Mucosa of descending colon (tissue), 3 donors: Measurements from ENCODE around the gene C2CD3. TPM values are rescaled to one million over a fixed set of nuclear protein-coding genes. Genes with fewer than 3 reads are reported as not detected.

Experiments used
- ATAC-seq: fragments of 200-7000 bp; cut with Tn5 transposase; one replicate; pipeline ENCODE4 v1.9.1; 2020; ENCODE audit warnings: mild to moderate bottlenecking, moderate library complexity
- DNase-seq, 3 donors: peaks; one replicate each; pipeline ENCODE4 v3.0.0-alpha.2; 2020
- H3K36me3 ChIP-seq: fragments of 200-600 bp; one replicate; pipeline ENCODE4 v1.8.0; 2021; ENCODE audit warnings: low read depth, mild to moderate bottlenecking
- H3K4me1 ChIP-seq: fragments of 200-600 bp; one replicate; pipeline ENCODE4 v1.8.0; 2021; ENCODE audit warnings: low read depth, mild to moderate bottlenecking
- H3K4me3 ChIP-seq: fragments of 200-600 bp; one replicate; pipeline ENCODE4 v1.8.0; 2021; ENCODE audit warnings: mild to moderate bottlenecking
- H3K9me3 ChIP-seq: fragments of 200-600 bp; one replicate; pipeline ENCODE4 v1.8.0; 2021; ENCODE audit warnings: mild to moderate bottlenecking
- intact Hi-C, 2 donors: fragments of 100-400 bp; cut with DNase I in 1 of 2; cut with micrococcal nuclease in 1 of 2; formaldehyde crosslinking; loops; one replicate each; pipeline versions ENCODE4 v1.11.0 to v1.11.1; 2022; cut with DNase I, micrococcal nuclease
- total RNA-seq, 3 donors: library from RNA; stranded (reverse); fragmentation: NEBNext Ultra II Directional in 2 of 3; extraction: Animal tissue kit (Norgen Biotek cat#: 25700) in 2 of 3; gene quantifications; one replicate each; pipeline versions ENCODE4 v1.2.1 to v1.2.4, GENCODE V29; 2021 to 2023
- TF ChIP-seq, protein P1 (sequence below): fragments of 200-600 bp; IDR thresholded peaks from one replicate; pipeline ENCODE4 v1.8.0; 2022; ENCODE audit warnings: antibody characterized with exemption, mild to moderate bottlenecking
- donor health status: DM: no; HTN: no; CAD: no; lungs with moderate emphysema.
- donor health status: DM: no; HTN: no; CAD: no.
- donor health status: DM: no; HTN: yes; CAD: no.

The C2CD3 gene
- total RNA-seq, 3 donors from 2014 or later: 22.3 to 37.2 (median 32.1) TPM

- Histone ChIP-seq H3K4me1 (no peaks in the 10 kb centered on the region), H3K36me3 (no peaks in the 10 kb centered on the region), H3K4me3 (no peak overlapping the region), H3K9me3 (no peaks in the 10 kb centered on the region)
- TF ChIP-seq, protein P1, sequence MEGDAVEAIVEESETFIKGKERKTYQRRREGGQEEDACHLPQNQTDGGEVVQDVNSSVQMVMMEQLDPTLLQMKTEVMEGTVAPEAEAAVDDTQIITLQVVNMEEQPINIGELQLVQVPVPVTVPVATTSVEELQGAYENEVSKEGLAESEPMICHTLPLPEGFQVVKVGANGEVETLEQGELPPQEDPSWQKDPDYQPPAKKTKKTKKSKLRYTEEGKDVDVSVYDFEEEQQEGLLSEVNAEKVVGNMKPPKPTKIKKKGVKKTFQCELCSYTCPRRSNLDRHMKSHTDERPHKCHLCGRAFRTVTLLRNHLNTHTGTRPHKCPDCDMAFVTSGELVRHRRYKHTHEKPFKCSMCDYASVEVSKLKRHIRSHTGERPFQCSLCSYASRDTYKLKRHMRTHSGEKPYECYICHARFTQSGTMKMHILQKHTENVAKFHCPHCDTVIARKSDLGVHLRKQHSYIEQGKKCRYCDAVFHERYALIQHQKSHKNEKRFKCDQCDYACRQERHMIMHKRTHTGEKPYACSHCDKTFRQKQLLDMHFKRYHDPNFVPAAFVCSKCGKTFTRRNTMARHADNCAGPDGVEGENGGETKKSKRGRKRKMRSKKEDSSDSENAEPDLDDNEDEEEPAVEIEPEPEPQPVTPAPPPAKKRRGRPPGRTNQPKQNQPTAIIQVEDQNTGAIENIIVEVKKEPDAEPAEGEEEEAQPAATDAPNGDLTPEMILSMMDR: no peak
- DNase-seq: no peak
- intact Hi-C loops: no loop called here
- no peak for ATAC-seq
These were observed 89.4 kb downstream of the C2CD3 start for GRCh38 chr11:74081428-74081827.

DNA sequence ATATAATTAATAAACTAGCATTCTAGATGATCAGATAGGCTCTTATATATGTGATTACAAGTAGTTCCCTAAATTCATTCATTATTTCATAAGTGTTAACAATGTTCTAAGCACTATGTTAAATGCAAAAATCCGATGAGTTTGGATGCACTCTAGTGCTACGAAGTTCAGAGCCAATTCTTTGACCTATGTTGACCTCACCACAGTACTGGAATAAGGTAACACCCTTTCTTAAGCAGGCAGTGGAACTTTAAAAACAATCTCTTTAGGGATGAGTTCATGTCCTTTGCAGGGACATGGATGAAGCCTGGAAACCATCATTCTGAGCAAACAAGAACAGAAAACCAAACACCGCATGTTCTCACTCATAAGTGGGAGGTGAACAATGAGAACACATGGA lies 93.6 kb downstream of the C2CD3 start:
- Histone ChIP-seq H3K4me1 (no peaks in the 10 kb centered on the region), H3K9me3 (no peaks in the 10 kb centered on the region), H3K36me3 (no peaks in the 10 kb centered on the region), H3K4me3 (no peak overlapping the region)
- TF ChIP-seq, protein P1: no peak
- DNase-seq (no peak), ATAC-seq (no peak)
- intact Hi-C loops: no loop called here

DNA sequence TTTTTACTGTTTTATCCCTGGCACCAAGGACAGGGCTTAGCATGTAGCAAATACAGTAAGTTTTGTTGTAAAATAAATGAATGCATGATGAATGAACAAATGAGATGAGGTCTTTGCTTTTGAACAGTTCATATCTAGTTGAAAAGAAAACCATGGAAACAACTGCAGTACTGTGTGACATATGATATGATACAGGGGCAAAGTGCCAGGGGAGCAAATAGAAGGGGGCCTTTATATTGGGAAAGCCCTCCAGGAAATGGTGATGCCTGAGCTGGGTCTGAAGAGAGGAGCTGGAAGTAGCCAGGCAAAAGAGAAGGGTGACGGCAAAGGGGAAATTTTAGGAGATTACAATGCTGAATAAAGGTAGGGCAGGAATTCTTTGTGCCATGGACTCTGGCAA lies 98.1 kb downstream of the C2CD3 start:
- Histone ChIP-seq H3K9me3 (no peaks in the 10 kb centered on the region), H3K4me3 (no peak overlapping the region), H3K4me1 (no peaks in the 10 kb centered on the region), H3K36me3 (no peaks in the 10 kb centered on the region)
- intact Hi-C loops: no loop called here
- ATAC-seq (no peak), DNase-seq (no peak)
- TF ChIP-seq, protein P1: no peak

DNA sequence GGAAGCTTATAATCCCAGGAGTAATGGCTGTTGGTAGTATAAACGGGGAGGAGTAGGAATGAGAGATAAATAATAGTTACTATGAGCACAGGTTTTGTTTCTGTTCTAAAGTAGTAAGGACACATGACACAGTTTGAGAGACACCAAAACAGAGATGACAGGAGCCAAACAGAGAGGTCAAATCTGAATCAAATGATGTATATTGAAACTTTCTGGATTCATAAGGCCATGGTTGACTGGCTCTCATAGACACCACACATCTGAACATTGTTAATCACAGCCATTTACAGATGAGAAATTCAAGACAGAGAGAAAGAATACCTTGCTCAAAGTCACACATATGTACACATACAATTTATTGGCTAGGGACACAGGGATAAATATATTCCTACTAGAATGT lies 98.5 kb downstream of the C2CD3 start:
- H3K4me3 ChIP-seq: no peak overlapping the region
- H3K9me3 ChIP-seq: no peaks in the 10 kb centered on the region
- no peak for DNase-seq
- intact Hi-C loops: no loop called here
- ATAC-seq: no peak
- no peaks in the 10 kb centered on the region for H3K4me1 ChIP-seq
- TF ChIP-seq, protein P1: no peak
- no peaks in the 10 kb centered on the region for H3K36me3 ChIP-seq

GRCh38 chr11:74070723-74071492 lies 99.9 kb downstream of the C2CD3 start:
- no peaks in the 10 kb centered on the region for H3K9me3 ChIP-seq
- DNase-seq (no peak), ATAC-seq (no peak)
- no peak overlapping the region for H3K4me3 ChIP-seq
- TF ChIP-seq, protein P1: no peak
- intact Hi-C loops: no loop called here
- H3K36me3 ChIP-seq: no peaks in the 10 kb centered on the region
- no peaks in the 10 kb centered on the region for H3K4me1 ChIP-seq
